GM12875 (cell line): ENCODE measurements around the gene TMEM141.
"Not testable (repeated sequence)": the region's sequence is repeated elsewhere in the genome, so short reads cannot be mapped to it uniquely, and the experiment has no call there.

Experiments used
- H3K4me3 ChIP-seq: one replicate; pipeline ENCODE4 v1.5.1; 2011; ENCODE audit warnings: low read depth, low read length, control low read depth
- TF ChIP-seq, protein P1 (sequence below): IDR thresholded peaks from 2 replicates; pipeline ENCODE4 v1.5.1; 2011; ENCODE audit warnings: low read depth, mild to moderate bottlenecking, control low read depth, inconsistent platforms, low read length, moderate library complexity, borderline replicate concordance; ENCODE audit not compliant: insufficient read depth

The TMEM141 gene

DNA sequence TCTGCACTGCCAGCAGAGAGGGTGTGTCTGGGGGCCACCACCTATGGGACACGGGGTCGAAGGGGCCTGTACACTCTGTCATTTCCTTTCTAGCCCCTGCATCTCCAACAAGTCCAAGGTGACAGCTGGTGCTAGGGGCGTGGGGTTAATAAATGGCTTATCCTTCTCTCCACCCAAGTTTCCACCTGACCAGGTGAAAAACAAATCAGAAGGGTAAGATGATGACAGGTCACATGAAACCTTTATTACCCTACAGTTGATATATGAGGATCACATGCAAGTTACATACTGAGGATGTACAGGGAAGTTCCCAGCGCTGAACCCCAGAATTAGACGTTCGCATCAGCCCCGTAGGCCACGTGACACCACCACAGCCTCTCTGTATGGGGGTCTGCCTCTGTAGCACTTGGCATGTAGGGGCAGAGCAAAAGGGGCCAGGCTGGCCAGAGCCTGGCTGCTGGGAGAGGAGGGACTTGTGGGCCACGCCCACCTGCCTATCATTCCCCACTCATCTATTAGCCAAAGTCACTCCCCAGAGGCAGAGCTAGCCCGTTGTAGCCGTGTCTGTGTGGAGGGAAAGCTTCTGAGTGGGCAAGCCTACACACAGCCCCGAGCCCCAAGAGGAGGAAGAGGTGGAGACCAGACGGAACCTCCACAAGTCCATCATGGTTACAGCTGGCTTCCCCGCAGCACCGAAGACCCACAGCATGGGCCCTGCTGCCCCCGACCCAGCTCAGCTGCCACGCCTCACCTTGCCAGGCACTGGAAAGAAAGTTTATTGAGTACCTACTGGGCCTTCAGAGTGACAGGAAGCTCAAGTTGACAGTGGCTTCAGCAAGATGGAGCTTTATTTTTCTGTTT, 2.2 kb downstream of the TMEM141 start:
- TF ChIP-seq, protein P1, sequence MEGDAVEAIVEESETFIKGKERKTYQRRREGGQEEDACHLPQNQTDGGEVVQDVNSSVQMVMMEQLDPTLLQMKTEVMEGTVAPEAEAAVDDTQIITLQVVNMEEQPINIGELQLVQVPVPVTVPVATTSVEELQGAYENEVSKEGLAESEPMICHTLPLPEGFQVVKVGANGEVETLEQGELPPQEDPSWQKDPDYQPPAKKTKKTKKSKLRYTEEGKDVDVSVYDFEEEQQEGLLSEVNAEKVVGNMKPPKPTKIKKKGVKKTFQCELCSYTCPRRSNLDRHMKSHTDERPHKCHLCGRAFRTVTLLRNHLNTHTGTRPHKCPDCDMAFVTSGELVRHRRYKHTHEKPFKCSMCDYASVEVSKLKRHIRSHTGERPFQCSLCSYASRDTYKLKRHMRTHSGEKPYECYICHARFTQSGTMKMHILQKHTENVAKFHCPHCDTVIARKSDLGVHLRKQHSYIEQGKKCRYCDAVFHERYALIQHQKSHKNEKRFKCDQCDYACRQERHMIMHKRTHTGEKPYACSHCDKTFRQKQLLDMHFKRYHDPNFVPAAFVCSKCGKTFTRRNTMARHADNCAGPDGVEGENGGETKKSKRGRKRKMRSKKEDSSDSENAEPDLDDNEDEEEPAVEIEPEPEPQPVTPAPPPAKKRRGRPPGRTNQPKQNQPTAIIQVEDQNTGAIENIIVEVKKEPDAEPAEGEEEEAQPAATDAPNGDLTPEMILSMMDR: no peak
- no peak overlapping the region for H3K4me3 ChIP-seq

DNA sequence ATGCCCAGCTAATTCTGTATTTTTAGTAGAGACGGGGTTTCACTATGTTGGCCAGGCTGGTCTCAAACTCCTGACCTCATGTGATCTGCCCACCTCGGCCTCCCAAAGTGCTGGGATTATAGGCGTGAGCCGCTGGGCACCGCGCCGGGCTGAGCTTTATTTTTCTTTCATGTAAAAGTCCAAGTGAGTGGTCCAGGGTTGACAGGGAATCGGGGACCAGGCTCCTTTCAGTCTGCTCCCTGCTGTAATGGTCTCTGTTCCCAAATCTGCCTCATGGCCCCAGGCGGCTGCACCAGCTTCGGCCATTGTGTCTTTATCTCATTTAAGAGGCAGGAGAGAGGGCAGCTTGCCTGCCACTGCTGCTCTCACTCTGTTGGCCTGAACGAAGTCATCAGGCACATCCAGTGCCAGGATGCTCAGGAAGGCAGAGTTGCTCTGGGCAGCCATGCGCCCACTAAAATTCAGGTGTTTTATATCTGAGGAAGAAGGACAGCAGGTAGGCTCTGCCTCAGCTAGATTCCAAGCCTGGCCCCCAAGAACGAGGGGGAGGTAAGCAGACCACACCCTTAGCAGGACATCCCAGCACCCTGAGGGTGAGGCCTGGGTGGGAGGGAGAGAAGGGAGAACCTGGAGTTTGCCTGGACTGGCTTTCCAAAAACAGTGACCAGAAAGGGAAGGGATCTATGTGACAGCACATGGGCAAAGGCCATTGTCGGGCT, 3.3 kb downstream of the TMEM141 start:
- TF ChIP-seq, protein P1: no peak
- H3K4me3 ChIP-seq: no peak overlapping the region

DNA sequence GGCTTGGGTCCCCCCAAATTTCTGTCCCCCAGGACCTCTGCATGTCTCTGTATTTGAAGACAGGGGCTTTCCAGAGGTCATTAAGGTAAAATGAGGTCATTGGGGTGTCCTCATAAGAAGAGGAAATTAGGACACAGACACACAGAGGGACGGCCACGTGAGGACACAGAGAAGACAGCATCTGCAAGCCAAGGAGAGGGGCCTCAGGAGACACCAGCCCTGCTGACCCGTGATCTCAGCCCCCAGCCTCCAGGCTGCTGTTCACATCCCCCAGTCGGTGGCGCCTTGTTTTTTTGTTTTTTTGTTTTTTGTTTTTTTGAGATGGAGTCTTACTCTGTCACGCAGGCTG, 3.8 kb downstream of the TMEM141 start:
- H3K4me3 ChIP-seq: no peak overlapping the region
- TF ChIP-seq, protein P1: no peak

DNA sequence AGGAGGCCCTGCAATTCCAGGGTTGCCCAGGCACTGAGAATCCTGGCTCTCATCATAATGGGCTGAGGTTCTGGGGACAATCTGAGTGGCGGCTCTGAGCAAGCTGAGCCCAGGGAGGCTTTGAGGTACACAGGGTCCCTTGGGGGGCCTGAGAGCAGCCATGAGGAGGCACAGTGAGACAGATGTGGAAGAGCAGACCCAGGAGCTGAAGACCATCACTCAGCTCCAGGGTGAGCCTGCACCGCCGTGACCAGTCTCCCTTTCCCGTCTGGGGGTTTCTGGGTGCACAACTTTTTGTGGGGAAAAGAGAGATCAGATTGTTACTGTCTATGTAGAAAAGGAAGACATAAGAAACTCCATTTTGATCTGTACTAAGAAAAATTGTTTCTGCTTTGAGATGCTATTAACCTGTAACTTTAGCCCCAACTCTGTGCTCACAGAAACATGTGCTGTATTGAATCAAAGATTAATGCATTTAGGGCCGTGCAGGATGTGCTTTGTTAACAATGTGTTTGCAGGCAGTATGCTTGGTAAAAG, 5.2 kb downstream of the TMEM141 start, which contains the start of gene CCDC183:
CCDC183 (plus strand) TSS at position 101 of the 537 bp plus-strand sequence; CDS start at position 161, 60 bp downstream.
- H3K4me3 ChIP-seq: no peak within 1 kb of the TSS

DNA sequence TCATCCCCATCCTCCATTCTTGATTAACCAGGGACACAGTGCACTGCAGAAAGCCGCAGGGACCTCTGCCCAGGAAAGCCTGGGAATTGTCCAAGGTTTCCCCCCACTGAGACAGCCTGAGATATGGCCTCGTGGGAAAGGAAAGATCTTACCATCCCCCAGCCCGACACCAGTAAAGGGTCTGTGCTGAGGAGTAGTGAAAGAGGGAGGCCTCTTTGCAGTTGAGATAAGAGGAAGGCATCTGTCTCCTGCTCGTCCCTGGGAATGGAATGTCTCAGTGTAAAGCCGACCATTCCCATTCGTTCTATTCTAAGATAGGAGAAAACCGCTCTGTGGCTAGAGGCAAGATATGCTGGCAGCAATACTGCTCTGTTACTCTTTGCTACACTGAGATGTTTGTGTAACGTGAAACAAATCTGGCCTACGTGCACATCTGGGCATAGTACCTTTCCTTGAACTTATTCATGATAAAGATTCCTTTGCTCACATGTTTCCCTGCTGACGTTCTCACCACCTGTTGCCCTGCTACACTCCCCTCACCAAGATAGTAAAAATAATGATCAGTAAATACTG, 5.7 kb downstream of the TMEM141 start:
- H3K4me3 ChIP-seq: not testable (repeated sequence)

More for the DNA sequence above, 5.2 kb downstream of the TMEM141 start, which contains the start of gene CCDC183:
- TF ChIP-seq, protein P1: no peak

DNA sequence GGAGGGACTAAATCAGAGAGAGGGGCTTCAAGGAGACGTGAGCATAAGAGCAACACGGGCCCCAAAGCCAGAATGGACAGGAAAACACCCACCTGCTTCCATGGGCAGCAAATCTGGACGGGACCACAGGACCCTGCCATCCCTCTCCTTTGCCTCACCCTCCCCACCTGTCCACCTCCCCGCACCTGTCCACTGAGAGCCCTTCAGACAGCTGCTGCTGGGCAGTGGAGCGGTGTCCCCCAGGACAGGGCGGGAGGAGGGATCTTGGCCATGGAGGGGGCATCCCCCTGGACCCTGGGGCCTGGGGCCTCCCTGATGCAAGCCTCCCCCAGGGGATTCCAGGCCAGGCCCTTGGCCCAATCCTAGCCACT, 7.5 kb downstream of the TMEM141 start:
- TF ChIP-seq, protein P1: no peak
- no peak overlapping the region for H3K4me3 ChIP-seq

DNA sequence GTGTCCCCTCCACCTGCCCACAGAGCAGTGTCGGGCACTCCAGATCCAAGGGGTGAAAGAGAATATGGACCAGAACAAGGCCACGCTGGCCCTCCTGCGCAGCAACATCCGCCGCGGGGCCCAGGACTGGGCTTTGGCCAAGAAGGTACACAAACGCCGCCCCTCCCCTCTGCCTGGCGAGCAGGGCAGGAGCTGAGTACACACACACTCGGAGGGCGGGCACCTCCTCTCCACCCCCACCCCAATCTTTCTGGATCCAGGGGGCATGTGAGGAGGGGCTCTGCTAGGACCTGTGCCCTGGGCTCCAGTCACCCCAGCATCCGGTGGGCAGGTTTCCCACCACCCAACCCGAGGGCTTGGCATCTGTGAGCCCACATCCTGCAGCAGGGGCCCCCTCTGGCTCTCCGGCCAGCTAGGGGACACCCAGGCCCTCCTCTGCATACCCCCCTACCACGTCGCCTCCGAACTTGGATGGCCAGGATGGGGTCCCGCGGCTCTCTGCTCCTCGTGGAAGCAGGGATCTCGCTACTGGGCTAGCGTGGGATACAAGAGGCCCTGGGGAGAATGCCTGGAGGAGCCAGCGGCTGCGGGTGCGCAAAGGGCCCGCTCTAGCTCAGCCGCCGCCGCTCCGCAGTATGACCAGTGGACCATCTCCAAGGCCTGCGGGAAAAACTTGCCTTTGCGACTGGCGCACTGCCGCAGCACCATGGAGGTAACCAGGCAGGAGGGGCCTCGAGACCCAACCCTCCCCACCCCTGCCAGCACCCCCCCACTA, 8.1 kb downstream of the TMEM141 start:
- TF ChIP-seq, protein P1: no peak
- H3K4me3 ChIP-seq: peak overlapping the region; percentile 16
